Subcutaneous abdominal adipose tissue (tissue), 5 donors: ENCODE measurements around the gene TEPSIN.

Experiments
- H3K27ac ChIP-seq: one replicate; pipeline ENCODE4 v1.7.0; 2013; ENCODE audit warnings: low read depth, mild to moderate bottlenecking, inconsistent platforms, low read length, moderate library complexity
- H3K27me3 ChIP-seq, 5 donors: one replicate each; pipeline ENCODE4 v1.7.0; 2013; ENCODE audit warnings: low read length in 5 of 5, inconsistent platforms in 1 of 5; ENCODE audit not compliant: control insufficient read depth in 5 of 5, insufficient read depth in 4 of 5
- H3K36me3 ChIP-seq, 5 donors: one replicate each; pipeline ENCODE4 v1.7.0; 2013; ENCODE audit warnings: low read length in 5 of 5; ENCODE audit not compliant: control insufficient read depth in 5 of 5, insufficient read depth in 5 of 5
- H3K4me1 ChIP-seq, 5 donors: one replicate each; pipeline ENCODE4 v1.7.0; 2013; ENCODE audit warnings: low read length in 5 of 5, mild to moderate bottlenecking in 3 of 5, moderate library complexity in 1 of 5; ENCODE audit not compliant: control insufficient read depth in 5 of 5, insufficient read depth in 5 of 5
- H3K4me3 ChIP-seq, 5 donors: one replicate each; pipeline ENCODE4 v1.7.0; 2013; ENCODE audit warnings: low read length in 5 of 5, low read depth in 1 of 5
- H3K9ac ChIP-seq, 5 donors: one replicate each; pipeline ENCODE4 v1.7.0; 2013; ENCODE audit warnings: low read length in 5 of 5, mild to moderate bottlenecking in 4 of 5, moderate library complexity in 3 of 5
- H3K9me3 ChIP-seq, 5 donors: one replicate each; pipeline ENCODE4 v1.7.0; 2013; ENCODE audit warnings: low read length in 5 of 5; ENCODE audit not compliant: control insufficient read depth in 5 of 5
- donor health status: healthy.
- donor health status: healthy.
- donor health status: healthy.
- donor health status: healthy.
- donor health status: healthy.

Gene TEPSIN

DNA sequence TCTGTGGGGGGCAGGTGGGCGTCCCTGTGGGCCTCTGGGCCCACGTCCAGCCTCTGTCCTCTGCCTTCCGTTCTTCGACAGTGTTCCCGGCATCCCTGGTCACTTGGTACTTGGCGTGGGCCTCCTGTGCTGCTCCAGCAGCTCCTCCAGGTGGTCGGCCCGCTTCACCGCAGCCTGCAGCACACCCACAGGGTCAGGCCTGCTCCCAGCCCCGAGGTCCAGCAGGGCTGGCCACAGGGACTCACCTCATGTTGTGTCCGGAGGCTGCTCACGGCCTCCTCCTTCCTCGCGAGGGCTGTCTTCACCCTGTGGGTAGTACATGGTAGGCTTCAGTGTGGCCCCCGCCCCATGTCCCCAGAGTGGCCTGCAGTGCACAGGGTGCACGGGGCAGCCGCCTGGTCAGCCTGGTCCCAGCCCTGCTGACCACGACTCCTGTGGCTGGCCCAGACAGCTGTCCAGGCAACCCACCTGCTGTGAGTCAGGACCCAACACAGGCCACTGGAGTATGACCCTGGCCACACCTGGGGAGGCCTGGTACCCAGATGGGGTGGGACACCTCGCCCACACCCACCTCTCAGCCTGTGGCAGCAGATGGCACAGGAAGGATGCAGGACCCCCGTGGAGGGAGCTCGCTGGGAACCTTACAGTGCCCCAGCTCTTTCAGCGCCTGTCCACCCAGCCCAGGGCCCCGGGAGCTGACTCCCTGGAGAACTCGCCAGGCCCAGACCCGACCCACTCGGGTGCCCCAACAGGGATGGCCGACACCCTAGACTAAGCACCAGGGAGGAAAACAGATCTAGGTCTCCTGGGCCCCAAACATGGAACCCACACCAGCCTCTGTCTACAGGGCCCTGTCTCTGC is 49.0 kb downstream of the TEPSIN start:
- H3K4me1 ChIP-seq: peaks cover 0 to 14% (median 4%) of the 10 kb centered on the region in 5 donors
- peaks cover 0 to 23% (median 0%) of the 10 kb centered on the region in 5 donors for H3K36me3 ChIP-seq
- no peaks in the 10 kb centered on the region for H3K27me3 ChIP-seq
- H3K9me3 ChIP-seq: no peaks in the 10 kb centered on the region
- H3K4me3 ChIP-seq: no peak overlapping the region
- no peak overlapping the region for H3K9ac ChIP-seq
- no peak overlapping the region for H3K27ac ChIP-seq

DNA sequence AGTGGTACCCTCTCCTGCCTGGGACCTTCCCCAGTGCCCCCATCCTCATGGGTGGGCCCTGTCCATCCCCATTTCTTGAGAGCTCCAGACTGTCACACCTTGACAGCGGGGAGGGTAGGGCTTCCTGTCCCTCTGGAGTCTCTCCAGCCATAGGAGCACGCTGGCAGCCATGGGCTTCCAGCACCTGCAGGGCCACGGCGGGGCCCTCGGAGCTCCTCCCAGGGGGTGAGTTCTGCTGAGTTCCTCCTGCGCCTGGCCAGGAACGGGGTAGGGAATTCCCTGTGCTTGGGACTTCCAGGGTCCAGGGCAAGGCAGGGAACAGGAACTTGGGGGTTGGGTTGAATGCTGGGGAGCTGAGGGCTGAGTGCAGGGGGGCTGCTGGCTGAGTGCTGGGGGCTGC is 49.8 kb downstream of the TEPSIN start:
- Histone ChIP-seq H3K36me3 (peaks cover 0 to 22% (median 0%) of the 10 kb centered on the region in 5 donors), H3K27me3 (peaks cover 0 to 5% (median 0%) of the 10 kb centered on the region in 5 donors), H3K9me3 (no peaks in the 10 kb centered on the region), H3K9ac (no peak overlapping the region), H3K27ac (no peak overlapping the region), H3K4me3 (no peak overlapping the region), H3K4me1 (peaks cover 0 to 14% (median 4%) of the 10 kb centered on the region in 5 donors)

DNA sequence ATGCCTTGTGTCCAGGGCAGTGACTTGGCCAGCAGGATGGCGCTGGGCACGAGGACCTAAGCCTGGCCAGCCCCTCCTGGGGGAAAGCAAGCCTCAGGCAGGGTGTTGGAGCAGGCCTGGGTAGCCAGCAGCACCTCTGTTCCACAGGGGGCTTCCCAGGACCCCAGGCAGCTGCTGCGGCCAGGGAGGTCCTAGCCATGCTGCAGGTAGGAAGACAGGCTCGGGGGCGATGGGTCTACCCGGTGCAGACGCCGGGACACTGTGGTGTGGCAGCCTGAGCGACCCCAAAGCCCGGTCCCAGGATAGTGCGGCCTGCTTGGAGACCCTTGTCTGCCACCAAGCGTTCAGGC is 50.4 kb downstream of the TEPSIN start:
- Histone ChIP-seq H3K9ac (no peak overlapping the region), H3K36me3 (peaks cover 0 to 22% (median 0%) of the 10 kb centered on the region in 5 donors), H3K4me1 (peaks cover 0 to 9% (median under 1%) of the 10 kb centered on the region in 5 donors), H3K27me3 (peaks cover 0 to 10% (median 3%) of the 10 kb centered on the region in 5 donors), H3K4me3 (no peak overlapping the region), H3K9me3 (no peaks in the 10 kb centered on the region), H3K27ac (no peak overlapping the region)

DNA sequence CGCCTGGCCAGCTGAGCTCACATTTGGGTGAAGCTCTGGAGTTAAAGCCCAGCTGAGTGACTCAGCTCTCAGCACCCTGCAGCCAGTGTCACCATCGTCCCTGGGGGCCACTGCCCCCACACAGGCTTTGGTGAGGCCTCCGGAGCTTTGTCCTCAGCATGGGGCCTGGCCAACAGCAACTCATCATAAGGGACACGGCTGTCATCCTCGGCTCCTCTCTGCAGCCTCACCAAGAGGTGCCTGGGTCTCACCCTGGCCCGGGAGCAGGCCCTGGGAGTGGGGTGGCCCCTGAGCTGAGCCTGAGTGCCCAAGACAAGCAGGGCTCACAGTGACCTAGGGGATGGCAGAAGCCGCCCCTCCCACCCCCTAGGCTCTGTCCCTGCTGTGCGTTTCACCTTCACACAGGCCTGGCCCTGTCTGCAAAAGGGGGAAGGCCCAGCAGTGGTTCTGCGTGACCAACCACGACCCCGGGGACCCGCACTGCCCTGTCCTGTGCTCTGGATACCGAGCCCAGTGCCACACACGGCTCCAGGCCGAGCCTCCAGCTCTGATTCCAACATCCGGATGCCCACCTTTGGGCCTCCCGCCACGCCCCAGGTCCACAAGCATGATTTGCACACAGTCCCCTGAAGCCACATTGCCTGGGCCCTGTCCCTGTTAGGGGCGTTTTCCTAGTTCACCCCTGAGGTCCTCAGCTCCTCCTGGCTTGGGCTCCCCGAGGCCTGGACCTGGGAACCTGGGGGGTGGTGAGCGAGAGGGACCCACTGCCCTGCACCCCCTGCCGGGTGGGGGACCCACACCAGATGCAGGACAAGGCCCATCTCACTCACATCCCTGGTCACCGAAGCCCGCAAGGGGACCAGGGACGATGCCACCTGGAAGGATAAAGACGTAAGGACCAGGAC is 51.0 kb downstream of the TEPSIN start:
- Histone ChIP-seq H3K36me3 (peaks cover 0 to 22% (median 0%) of the 10 kb centered on the region in 5 donors), H3K4me3 (no peak overlapping the region), H3K4me1 (peaks cover 0 to 3% (median 0%) of the 10 kb centered on the region in 5 donors), H3K9me3 (no peaks in the 10 kb centered on the region), H3K9ac (no peak overlapping the region), H3K27ac (no peak overlapping the region), H3K27me3 (peaks cover 0 to 10% (median 4%) of the 10 kb centered on the region in 5 donors)

DNA sequence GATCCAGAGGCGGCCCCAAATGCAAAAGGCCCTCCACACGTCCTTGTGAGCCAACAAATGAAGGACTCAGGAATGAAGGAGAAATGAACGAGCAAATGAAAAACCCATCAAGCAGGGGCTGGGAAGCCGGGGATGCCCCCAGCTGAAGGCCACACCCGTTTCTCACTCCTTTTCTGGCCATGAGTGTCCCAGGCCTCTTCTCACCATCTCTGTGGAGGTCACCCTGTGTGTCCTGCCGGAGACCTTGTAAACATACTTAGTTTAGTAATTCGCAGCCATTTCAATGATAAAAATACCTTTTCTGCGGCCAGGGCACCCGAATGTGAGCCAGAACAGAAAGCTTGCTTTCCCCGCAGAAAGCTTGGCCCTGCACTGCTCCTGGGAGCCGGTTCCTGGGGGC is 51.7 kb downstream of the TEPSIN start:
- H3K4me1 ChIP-seq: no peaks in the 10 kb centered on the region
- no peaks in the 10 kb centered on the region for H3K9me3 ChIP-seq
- H3K9ac ChIP-seq: no peak overlapping the region
- no peak overlapping the region for H3K4me3 ChIP-seq
- H3K27ac ChIP-seq: no peak overlapping the region
- H3K27me3 ChIP-seq: peaks cover 0 to 10% (median 4%) of the 10 kb centered on the region in 5 donors
- H3K36me3 ChIP-seq: peaks cover 0 to 22% (median 0%) of the 10 kb centered on the region in 5 donors

DNA sequence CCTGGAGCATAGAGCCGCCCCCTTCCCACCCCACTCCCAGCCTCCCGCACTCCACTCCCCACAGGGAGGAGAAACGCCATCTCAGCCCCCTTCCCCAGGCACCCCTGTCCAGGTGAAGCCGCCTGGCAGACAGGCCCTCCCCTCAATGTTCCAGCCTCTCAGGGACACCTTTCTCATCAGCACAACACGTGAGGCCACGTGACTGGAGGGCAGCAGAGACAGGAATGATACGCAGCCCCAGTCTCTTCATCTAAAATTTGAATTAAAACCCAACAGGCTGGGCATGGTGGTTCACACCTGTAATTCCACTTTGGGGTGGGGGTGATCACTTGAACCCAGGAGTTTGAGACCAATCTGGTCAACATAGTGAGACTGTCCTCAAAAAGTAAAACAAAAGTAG is 52.7 kb downstream of the TEPSIN start:
- Histone ChIP-seq H3K4me3 (no peak overlapping the region), H3K27me3 (peaks cover 0 to 10% (median 4%) of the 10 kb centered on the region in 5 donors), H3K36me3 (peaks cover 0 to 22% (median 0%) of the 10 kb centered on the region in 5 donors), H3K9me3 (no peaks in the 10 kb centered on the region), H3K9ac (no peak overlapping the region), H3K4me1 (no peaks in the 10 kb centered on the region), H3K27ac (no peak overlapping the region)

DNA sequence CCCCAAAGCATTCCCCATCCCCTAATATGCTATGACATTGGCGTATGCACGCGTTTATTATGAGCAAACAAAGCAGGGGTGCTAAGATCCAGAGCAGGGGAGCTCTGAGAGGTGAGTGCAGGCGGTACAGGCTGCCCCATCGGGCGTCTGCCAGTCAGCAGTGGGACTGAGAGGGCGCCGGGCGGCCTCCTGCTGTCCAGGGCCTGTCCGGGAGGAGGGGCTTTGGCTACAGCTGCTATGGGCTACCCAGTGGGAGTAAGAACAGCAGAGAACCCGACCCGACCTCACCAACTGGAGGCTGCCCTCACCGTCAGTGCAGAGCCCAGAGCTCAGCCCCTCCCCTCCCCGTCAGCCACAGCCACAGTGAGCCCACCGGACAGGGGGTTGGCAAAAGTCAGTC is 54.3 kb downstream of the TEPSIN start:
- H3K4me3 ChIP-seq: no peak overlapping the region
- H3K9me3 ChIP-seq: no peaks in the 10 kb centered on the region
- no peak overlapping the region for H3K27ac ChIP-seq
- no peaks in the 10 kb centered on the region for H3K4me1 ChIP-seq
- no peak overlapping the region for H3K9ac ChIP-seq
- peaks cover 0 to 10% (median 4%) of the 10 kb centered on the region in 5 donors for H3K27me3 ChIP-seq
- peaks cover 0 to 10% (median 0%) of the 10 kb centered on the region in 5 donors for H3K36me3 ChIP-seq

DNA sequence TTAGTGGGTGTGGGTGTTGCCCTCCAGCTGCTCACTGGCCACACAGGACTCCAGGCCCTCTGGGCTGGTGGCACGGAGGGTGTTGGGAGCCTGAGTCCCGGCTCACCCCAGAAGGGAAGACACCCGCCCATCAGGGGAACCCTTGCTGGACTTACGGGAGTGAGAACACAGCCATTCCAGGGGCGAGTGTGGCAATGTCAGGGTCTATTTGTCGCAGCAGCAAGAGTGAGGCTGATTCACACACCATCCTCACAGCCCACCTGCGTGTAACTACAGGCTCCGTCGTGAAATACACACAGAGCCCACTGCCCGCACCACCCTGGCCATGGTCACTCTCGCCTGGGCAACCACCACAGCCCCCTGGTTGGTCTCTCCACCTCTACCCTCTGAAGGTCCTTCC is 55.0 kb downstream of the TEPSIN start:
- Histone ChIP-seq H3K36me3 (peaks cover 0 to 4% (median 0%) of the 10 kb centered on the region in 5 donors), H3K9ac (no peak overlapping the region), H3K27me3 (peaks cover 0 to 10% (median 4%) of the 10 kb centered on the region in 5 donors), H3K9me3 (no peaks in the 10 kb centered on the region), H3K4me3 (no peak overlapping the region), H3K4me1 (peaks cover 0 to 7% (median 5%) of the 10 kb centered on the region in 5 donors), H3K27ac (no peak overlapping the region)

DNA sequence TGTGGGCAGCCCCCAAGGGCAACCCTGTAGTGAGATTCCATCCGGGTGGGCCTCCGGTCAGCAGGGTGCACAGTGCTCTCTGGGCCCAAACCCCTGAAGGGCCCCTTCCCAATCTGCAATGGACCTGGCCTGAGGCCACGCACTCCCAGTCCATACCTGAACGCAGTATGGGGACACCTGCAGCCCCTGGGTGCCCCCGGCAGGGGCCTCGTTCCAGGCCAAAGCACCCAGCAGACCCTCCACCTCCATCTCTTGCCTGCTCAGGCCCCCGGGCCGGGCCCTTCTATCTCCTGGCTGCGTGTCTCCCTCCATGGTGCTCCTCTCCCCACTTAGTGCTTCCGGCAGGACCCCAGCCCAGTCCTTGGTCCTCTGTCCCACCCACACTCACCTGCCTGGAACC is 55.5 kb downstream of the TEPSIN start:
- H3K27me3 ChIP-seq: peaks cover 0 to 10% (median 4%) of the 10 kb centered on the region in 5 donors
- no peak overlapping the region for H3K4me3 ChIP-seq
- no peak overlapping the region for H3K27ac ChIP-seq
- H3K4me1 ChIP-seq: peaks cover 0 to 11% (median 10%) of the 10 kb centered on the region in 5 donors
- H3K36me3 ChIP-seq: peaks cover 0 to under 1% (median 0%) of the 10 kb centered on the region in 5 donors
- no peak overlapping the region for H3K9ac ChIP-seq
- no peaks in the 10 kb centered on the region for H3K9me3 ChIP-seq
